ENCODE results near the gene GNG12. TPM values are rescaled to one million over a fixed set of nuclear protein-coding genes. Genes with fewer than 3 reads are reported as not detected.

GNG12 gene
- polyA plus RNA-seq, 1 donor (not counting 4 experiments of a cell fraction or from before 2014, with no cell fraction given), result 208 TPM

DNA sequence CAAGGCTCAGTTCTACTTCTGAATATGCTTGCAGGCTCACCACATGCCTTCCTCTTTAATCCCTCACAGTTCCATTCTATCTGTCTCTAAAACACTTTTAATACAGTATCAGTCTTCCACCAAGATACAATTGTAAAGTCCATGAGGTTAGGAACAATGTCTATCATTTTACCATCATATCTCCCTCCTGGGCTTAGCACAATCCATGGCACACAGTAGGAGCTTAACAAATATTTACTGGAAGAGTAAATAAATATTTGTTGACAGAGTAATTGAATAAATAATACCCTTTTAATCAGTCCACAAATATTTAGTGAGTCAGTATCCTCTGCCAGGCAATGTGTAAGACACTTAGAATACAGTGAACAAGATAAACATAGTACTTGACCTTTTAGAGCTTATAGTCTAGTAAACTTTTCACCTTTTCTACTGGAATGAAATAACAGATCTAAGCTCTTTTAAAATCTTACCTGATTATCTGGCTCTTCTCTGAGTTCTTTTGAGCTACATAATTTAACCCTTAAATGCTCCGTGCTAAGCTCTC is 160.9 kb downstream of the GNG12 start:
- no peak overlapping the region for H3K4me2 ChIP-seq (ENCODE audit: control insufficient read depth, extremely low read depth, insufficient read depth, low read depth, low read length)
- DNase-seq (ENCODE audit: low read depth, low spot score), result no peak
- H3K9me3 ChIP-seq (ENCODE audit: control insufficient read depth, low read depth, low read length), result no peaks in the 10 kb centered on the region
- no peaks in the 10 kb centered on the region for H3K9me1 ChIP-seq (ENCODE audit: control insufficient read depth, extremely low read depth, insufficient read depth, low read length)
- H4K20me1 ChIP-seq (ENCODE audit: control insufficient read depth, extremely low read depth, insufficient read depth, low read length), result no peaks in the 10 kb centered on the region
- no peak for FAIRE-seq
- H3K4me1 ChIP-seq (ENCODE audit: control insufficient read depth, extremely low read depth, insufficient read depth, low read length), result peaks cover 4% of the 10 kb centered on the region
- no peak overlapping the region for H2AFZ ChIP-seq (ENCODE audit: control insufficient read depth, low read length)
- H3K79me2 ChIP-seq (ENCODE audit: control insufficient read depth, insufficient read depth, low read length), result no peaks in the 10 kb centered on the region
- no peak overlapping the region for H3K4me3 ChIP-seq (ENCODE audit: control insufficient read depth in 2 of 3, extremely low read depth in 1 of 3, insufficient read depth in 2 of 3, low read depth in 1 of 3, low read length in 3 of 3)
- H3K36me3 ChIP-seq (ENCODE audit: control insufficient read depth in 2 of 2, extremely low read depth in 1 of 2, insufficient read depth in 2 of 2, low read length in 2 of 2), result no peaks in the 10 kb centered on the region
- dilution Hi-C loops (cut with MboI; ENCODE audit: extremely low pct_ligation_motif_present, low sequenced_read_pairs), result no loop called here
- no peaks in the 10 kb centered on the region for H3K27me3 ChIP-seq (ENCODE audit: control insufficient read depth, extremely low read depth, insufficient read depth, low read length)
- TF ChIP-seq EZH2 (IDR thresholded peaks at IDR 0.05; ENCODE audit: low read length), result no peak
- TF ChIP-seq CTCF (optimal IDR thresholded peaks at IDR 0.05 in 1 of 3, IDR thresholded peaks at IDR 0.05 in 1 of 3, conservative IDR thresholded peaks at IDR 0.05 in 1 of 3; ENCODE audit: extremely low read depth in 1 of 3, insufficient read depth in 2 of 3, low read length in 3 of 3), result no peak
- no peak overlapping the region for H3K27ac ChIP-seq (ENCODE audit: control insufficient read depth, insufficient read depth, low read length)
- H3K9ac ChIP-seq (ENCODE audit: control insufficient read depth, extremely low read depth, insufficient read depth, low read length), result no peak overlapping the region

- Histone ChIP-seq H3K9me1 (ENCODE audit: control insufficient read depth, extremely low read depth, insufficient read depth, low read length) (no peaks in the 10 kb centered on the region), H3K79me2 (ENCODE audit: control insufficient read depth, insufficient read depth, low read length) (no peaks in the 10 kb centered on the region), H2AFZ (ENCODE audit: control insufficient read depth, low read length) (no peak overlapping the region), H3K4me3 (ENCODE audit: control insufficient read depth in 2 of 3, extremely low read depth in 1 of 3, insufficient read depth in 2 of 3, low read depth in 1 of 3, low read length in 3 of 3) (no peak overlapping the region), H3K4me1 (ENCODE audit: control insufficient read depth, extremely low read depth, insufficient read depth, low read length) (no peaks in the 10 kb centered on the region), H4K20me1 (ENCODE audit: control insufficient read depth, extremely low read depth, insufficient read depth, low read length) (no peaks in the 10 kb centered on the region), H3K27ac (ENCODE audit: control insufficient read depth, insufficient read depth, low read length) (no peak overlapping the region), H3K9ac (ENCODE audit: control insufficient read depth, extremely low read depth, insufficient read depth, low read length) (no peak overlapping the region), H3K9me3 (ENCODE audit: control insufficient read depth, low read depth, low read length) (no peaks in the 10 kb centered on the region), H3K4me2 (ENCODE audit: control insufficient read depth, extremely low read depth, insufficient read depth, low read depth, low read length) (no peak overlapping the region), H3K36me3 (ENCODE audit: control insufficient read depth in 2 of 2, extremely low read depth in 1 of 2, insufficient read depth in 2 of 2, low read length in 2 of 2) (no peaks in the 10 kb centered on the region), H3K27me3 (ENCODE audit: control insufficient read depth, extremely low read depth, insufficient read depth, low read length) (no peaks in the 10 kb centered on the region)
- no peak for DNase-seq (ENCODE audit: low read depth, low spot score)
- no peak for FAIRE-seq
- no peak for TF ChIP-seq CTCF (optimal IDR thresholded peaks at IDR 0.05 in 1 of 3, IDR thresholded peaks at IDR 0.05 in 1 of 3, conservative IDR thresholded peaks at IDR 0.05 in 1 of 3; ENCODE audit: extremely low read depth in 1 of 3, insufficient read depth in 2 of 3, low read length in 3 of 3)
- TF ChIP-seq EZH2 (IDR thresholded peaks at IDR 0.05; ENCODE audit: low read length), result no peak
- dilution Hi-C loops (cut with MboI; ENCODE audit: extremely low pct_ligation_motif_present, low sequenced_read_pairs), result no loop called here
Measured at GRCh38 chr1:67668660-67669059, 164.6 kb downstream of the GNG12 start.

Data from keratinocyte (primary cell).